NCI-H748 (cell line): ENCODE results near the gene NOBOX.
"Not testable (repeated sequence)": the region's sequence is repeated elsewhere in the genome, so short reads cannot be mapped to it uniquely, and the experiment has no call there.

Experiments
- DNase-seq: peaks from one replicate; lab custom pipeline; 2025; ENCODE audit not compliant: unreplicated experiment; lab: John Stamatoyannopoulos, UW

The NOBOX gene

GRCh38 chr7:144403649-144404061, at the start of gene NOBOX:
NOBOX (minus strand) TSS chr7:144403693.
- DNase-seq = no peak

- DNase-seq = no peak
Measured at GRCh38 chr7:144452064-144452463, 48.6 kb upstream of the NOBOX start.

- no peak for DNase-seq
Measured at GRCh38 chr7:144445590-144445989, 42.1 kb upstream of the NOBOX start.

- peak; percentile 96 for DNase-seq
Measured at GRCh38 chr7:144439717-144440205, 36.3 kb upstream of the NOBOX start.

GRCh38 chr7:144438759-144439158, 35.3 kb upstream of the NOBOX start:
- DNase-seq = no peak

GRCh38 chr7:144437370-144438191, 34.1 kb upstream of the NOBOX start:
- peak; percentile 77 for DNase-seq

GRCh38 chr7:144436500-144436899, 33.0 kb upstream of the NOBOX start:
- DNase-seq = no peak

GRCh38 chr7:144428431-144428830, 24.9 kb upstream of the NOBOX start:
- no peak for DNase-seq

- DNase-seq = not testable (repeated sequence)
Measured at GRCh38 chr7:144427539-144427938, 24.0 kb upstream of the NOBOX start.

GRCh38 chr7:144418931-144419330, 15.4 kb upstream of the NOBOX start:
- peak; percentile 35 for DNase-seq

GRCh38 chr7:144416341-144416740, 12.8 kb upstream of the NOBOX start:
- DNase-seq = peak; percentile 7

GRCh38 chr7:144415858-144416257, 12.4 kb upstream of the NOBOX start:
- DNase-seq = no peak

GRCh38 chr7:144414815-144415214, 11.3 kb upstream of the NOBOX start:
- no peak for DNase-seq

GRCh38 chr7:144410441-144410840, 6.9 kb upstream of the NOBOX start:
- no peak for DNase-seq

- DNase-seq = no peak
Measured at GRCh38 chr7:144408121-144408520, 4.6 kb upstream of the NOBOX start.

GRCh38 chr7:144407266-144407931, 3.9 kb upstream of the NOBOX start:
- peak; percentile 33 for DNase-seq

- no peak for DNase-seq
Measured at GRCh38 chr7:144404946-144405345, 1.5 kb upstream of the NOBOX start.

GRCh38 chr7:144403102-144403501, 391 bp downstream of the NOBOX start:
- DNase-seq = no peak

- DNase-seq = no peak
Measured at GRCh38 chr7:144401490-144401889, 2.0 kb downstream of the NOBOX start.

GRCh38 chr7:144399946-144400345, 3.5 kb downstream of the NOBOX start:
- no peak for DNase-seq

- no peak for DNase-seq
Measured at GRCh38 chr7:144398911-144399310, 4.6 kb downstream of the NOBOX start.

GRCh38 chr7:144398291-144398690, 5.2 kb downstream of the NOBOX start:
- no peak for DNase-seq
